Activated CD4-positive, CD25-positive, alpha-beta regulatory T cell (primary cell): ENCODE results near the gene RPS18.
A peak's percentile ranks its signal among the peaks of the same experiment; 100 is the strongest.
"Not testable (repeated sequence)": the region's sequence is repeated elsewhere in the genome, so short reads cannot be mapped to it uniquely, and the experiment has no call there.

Experiments used
- DNase-seq, 4 experiments: peaks; one replicate each; lab custom pipeline; 2025; lab: John Stamatoyannopoulos, UW

Gene RPS18

DNA sequence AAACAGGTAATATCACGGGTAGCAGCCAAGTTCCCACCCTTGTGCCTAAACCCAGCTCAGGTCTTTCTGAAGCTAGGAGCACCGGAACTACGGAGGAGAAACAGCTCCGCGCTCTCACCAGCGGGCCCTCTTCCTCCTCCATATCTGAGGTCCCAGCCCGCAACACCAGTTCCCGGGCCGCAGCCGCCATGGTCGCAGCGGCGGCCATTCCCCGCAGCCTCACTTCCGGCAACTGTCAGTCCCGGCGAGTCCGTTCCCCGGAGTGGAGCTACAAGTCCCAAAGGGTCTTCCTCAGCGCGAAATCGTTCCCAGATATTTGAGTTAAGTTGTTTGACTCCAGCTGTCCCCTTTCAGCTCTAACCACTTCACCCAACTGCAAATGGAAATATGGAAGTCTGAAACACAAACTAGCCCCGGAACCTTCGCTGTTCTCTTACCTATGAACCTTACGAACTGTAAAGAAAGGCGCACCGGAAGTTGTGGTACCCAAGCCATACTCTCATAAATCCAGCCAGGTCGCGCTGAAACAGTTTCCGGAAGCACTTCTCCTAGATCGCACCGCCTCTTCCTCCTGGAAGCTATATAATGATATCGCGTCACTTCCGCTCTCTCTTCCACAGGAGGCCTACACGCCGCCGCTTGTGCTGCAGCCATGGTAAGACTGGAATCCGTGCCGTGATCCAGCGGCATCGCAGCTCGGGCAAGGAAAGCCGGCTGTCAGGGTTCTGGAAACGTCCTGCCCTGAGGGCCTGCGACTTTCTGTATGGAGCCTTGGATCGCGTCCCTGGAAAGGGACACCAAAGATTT, at the start of gene RPS18, which contains the start of gene VPS52:
Gene RPS18 (plus strand): TSS at position 608 of the 807 bp plus-strand sequence. CDS start 45 bp downstream, at position 653.
Gene VPS52 (minus strand): TSS at position 409 of the 807 bp plus-strand sequence. CDS start 201 bp downstream, at position 208.
- DNase-seq = peak; percentile 74 to 83 (median 77)

DNA sequence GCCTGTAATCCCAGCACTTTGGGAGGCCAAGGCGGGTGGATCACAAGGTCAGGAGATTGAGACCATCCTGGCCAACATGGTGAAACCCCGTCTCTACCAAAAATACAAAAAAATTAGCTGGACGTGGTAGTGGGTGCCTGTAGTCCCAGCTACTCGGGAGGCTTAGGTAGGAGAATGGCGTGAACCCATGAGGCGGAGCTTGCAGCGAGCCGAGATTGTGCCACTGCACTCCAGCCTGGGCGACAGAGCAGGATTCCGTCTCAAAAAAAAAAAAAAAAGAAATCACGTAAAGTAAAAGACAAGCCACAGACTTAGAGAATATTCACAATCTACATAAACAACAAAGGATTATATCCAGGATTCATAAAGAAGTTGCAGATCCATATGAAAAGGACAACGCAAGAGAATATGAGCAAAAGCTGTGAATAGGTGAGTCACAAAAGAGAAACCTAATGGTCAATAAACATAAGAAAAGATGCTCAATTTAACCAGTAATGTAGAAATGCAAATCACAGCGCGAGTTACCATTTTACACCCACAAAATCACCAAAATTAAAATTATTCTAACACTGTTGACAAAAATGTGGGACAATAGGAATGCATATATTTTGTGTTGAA, 45.3 kb upstream of the RPS18 start:
- not testable (repeated sequence) for DNase-seq

DNA sequence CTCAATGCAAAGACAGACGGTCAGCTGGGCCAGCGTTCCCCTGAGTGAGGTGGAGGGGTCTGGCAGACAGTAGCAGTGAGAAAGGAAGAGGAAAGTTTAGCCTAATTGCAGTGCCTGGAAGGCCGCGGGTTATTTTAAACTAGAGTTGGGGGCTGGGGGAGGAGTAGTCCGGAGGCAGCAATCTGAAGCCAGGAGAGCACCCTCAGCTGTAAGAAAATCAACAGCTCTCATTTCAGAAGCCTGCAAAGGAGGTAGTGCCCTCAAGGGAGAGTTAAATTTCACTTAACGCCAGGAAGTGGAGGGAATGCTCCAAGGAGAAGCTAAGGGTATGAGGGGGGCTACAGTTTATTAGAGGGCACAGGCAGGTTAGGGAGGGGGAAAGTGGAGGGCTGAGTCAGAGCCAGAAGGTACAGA, 36.6 kb upstream of the RPS18 start:
- no peak for DNase-seq

DNA sequence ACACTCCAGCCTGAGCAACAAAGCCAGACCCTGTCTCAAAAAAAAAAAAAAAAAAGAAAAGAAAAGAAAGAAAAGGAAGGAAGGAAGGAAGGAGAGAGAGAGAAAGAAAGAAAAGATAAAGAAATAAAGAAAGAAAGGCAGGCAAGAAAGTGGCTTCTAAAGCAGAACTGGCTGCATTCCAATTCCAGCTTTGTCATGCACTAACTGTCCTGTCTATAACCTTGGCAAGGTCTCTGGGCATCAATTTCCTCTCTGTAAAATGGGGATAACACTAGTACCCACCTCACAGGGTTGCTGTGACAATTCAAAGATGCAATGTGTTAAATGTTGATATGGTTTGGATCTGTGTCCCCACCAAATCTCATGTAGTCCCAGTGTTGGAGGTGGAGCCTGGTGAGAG, 35.5 kb upstream of the RPS18 start:
- DNase-seq = no peak

DNA sequence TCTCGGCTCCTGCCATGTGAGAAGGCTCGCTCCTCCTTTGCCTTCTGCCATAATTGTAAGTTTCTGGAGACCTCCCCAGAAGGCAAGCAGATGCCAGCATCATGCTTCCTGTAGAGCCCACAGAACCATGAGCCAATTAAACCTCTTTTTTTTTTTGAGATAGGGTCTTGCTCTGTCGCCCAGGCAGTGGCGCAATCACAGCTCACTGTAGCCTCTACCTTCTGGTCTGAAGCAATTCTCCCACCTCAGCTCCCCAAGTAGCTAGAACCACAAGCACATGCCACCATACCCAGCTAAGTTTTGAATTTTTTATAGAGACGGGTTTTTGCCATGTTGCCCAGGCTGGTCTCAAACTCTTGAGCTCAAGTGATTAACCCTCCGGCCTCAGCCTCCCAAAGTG, 35.0 kb upstream of the RPS18 start:
- no peak for DNase-seq

DNA sequence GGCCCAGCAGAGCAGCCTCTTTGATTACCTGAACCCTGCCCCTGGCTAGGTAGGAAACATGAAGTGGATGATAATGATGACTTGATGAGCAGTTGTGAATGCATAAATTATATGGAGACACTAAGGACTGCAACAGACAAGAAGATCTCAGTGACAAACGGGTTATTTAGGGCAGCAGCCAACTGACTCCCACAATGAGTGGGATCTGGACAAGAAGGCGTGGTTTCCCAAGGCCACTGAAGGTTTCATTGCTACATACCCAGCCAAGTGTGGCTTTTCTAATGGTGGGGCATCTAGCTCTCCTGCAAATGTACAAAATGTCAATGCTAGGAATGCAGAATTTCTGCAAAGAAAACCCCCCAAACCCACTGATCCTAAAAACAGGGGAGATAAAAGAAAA, 34.1 kb upstream of the RPS18 start:
- DNase-seq = no peak

DNA sequence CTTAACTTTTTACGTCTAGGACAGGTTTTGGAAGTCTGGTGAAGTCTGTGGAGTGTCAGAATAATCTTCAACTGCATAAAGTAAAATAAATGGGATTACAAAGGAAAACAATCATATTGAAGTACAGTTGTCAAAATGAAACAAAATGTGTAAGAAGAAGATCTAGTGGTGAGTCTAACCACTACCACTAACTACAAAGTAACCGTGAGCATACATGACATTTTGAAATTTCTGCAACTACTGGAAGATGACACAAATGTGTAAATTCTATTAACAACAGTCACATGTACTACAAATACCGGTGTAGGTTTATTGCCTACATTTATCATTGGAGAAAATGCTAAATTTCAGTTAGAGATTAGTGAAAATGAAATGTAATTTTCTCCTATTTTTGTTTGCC, 29.9 kb upstream of the RPS18 start:
- DNase-seq = no peak

DNA sequence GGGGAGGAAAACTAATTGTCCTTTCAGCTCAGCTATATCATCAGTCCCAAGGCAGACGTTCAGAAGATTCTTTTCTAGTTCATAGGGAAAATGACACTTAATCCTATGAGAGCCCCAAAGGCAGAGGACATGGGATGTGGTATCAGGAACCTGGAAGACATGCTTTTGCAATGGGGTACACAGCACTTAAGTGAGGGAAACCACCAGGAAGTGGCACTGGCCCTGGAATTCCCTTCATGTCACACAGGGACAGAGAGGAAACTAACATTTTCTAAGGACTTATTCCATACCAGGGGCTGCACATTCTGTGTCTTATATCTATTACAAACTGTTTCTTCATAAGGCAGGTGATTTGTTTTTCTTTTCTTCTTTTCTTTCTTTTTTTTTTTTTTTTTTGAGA, 28.4 kb upstream of the RPS18 start:
- no peak for DNase-seq

DNA sequence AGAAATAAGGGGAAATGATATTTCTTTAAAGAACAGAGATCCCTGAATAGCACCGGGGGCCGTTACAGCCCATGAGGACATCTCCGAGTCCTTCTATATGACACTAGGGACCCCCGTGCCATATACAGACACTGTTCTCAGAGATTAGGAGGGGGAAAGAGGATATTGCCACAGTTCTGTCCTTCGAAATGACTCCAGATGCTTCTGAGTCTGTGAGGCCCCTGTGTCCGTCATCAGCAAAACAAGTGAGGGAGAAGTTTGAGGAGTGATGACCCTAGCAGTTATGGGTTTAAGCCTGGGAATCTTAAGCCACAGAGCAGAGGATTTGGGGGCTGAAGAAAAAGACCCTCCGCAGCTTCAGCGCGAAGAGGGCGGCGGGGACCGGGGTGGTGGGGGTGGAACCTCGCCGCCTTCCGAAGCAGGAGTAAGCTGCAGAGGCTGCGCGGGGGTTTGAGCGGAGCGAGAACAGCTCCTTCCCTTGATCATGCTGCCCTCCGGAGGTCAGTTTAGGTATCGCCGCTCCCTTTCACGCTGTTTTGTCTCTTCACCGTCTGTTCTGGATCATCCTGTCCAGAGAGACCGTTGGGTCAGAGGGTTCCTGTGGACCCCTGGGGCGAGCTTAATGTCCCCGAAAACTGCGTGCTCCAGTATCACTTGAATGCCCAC, 23.8 kb upstream of the RPS18 start:
- peak; percentile 76 to 93 (median 78) for DNase-seq

DNA sequence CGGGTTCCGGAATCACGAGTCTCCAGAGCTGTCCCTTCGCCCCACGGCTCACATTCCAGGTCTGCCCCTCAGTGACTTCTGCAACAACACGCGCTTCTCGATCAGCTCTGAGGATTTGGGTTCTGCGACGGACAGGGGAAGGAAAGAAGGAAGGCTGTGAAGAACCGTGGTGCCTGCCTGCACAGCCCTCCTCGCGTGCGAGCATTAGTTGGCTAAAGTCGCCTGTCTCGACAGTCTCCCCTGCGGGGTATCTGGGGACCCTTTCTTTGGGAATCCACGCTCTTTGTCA, 23.3 kb upstream of the RPS18 start:
- peak in 2 of 4 experiments; percentile 40 to 45 for DNase-seq

DNA sequence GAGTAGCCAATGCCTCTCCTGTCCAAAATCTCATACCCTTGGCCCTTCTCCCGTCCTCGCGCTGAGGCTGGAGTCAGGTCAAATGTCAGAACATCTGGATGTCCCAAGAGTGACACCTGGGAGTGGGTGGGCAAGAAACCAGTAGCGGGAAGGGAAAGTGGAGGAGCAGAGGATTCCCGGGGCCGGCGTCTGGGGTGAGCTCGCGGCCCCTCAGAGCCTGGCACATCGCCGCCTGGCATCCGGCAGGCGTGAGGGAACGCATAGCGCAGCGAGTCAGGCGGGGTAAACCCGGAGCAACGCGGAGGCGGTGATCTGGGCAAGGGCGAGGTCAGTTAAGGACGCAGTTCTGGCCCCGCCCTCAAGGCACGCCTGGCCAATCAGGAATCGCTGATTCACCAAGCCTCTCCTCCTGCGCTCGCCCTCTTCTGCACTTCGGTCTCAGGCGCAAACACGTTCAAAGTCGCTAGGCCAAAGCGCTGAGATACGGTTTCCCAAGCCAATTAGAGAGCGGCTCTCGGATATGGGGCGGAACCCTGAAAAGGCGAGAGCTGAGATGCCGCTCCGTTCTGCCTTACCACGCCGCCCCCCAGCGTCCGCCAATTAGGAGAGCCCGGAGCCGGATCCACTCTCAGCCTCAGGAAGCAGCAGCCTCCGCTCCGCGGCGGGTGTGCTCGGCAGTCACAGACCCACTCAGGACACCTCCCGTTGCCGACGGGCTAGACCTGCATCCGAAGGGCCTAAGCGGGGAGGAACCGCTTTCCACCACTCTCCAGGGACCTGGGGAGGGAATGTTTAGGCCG, 22.7 kb upstream of the RPS18 start:
- peak; percentile 86 to 98 (median 88) for DNase-seq

DNA sequence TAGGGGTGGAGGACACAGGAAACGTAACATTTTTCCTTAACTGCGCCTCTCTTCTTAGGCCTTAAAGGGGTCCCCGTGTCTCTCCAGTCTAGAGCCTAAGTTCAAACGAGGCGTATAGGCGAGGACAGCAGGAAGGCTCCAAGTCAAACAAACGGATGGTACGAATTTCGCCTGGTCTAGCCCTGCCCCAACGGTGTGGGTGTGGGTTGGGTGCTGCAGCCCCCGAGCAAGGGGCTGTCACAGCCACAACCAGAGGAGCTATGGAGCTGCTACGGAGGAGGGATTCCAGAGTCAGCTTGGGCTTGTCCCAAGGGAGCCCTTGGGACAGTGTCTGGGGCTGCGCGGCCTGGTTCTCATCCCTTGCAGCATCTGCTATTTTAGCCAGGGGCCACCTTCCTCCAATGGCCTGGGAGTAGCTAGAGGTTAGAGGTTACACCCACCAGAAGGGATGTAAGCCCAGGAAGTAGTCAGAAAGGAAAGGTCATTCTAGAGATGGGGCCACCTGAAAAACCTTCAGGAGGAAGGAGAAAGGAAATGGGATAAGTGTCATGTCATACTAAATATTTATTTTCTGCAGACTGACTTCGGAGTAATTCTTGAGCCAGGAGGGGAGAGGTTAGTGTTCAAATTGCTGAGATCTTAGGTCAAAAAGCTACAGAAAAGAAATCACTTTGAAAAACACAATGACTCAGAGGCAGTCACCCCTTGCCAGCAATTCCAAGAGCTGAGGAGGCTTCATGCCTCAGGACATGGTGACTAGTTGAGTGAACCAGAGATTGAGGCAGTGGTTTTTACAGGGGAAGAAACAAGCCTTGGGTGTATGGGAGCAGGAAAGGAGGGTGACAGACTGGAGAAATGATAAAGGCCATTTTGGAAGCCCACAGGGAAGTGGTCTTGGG, 21.9 kb upstream of the RPS18 start:
- DNase-seq = no peak

DNA sequence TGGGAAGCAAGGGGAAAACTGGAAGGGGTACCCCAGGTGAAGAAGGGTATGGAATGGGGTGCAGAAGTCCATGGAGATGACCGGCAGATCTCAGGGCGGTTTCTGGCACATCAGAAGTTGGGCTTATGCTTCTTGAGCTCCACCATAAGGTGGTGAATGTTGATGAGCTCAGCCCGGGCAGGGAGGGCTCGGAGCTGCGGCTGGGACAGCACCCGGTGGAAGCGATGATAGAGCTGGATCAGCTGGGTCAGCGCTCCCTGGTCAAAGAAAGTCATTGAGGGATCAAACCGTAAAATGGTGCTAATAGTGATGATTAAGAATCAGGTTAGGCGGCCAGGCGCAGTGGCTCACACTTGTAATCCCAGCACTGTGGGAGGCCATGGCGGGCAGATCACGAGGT, 21.1 kb upstream of the RPS18 start:
- no peak for DNase-seq

DNA sequence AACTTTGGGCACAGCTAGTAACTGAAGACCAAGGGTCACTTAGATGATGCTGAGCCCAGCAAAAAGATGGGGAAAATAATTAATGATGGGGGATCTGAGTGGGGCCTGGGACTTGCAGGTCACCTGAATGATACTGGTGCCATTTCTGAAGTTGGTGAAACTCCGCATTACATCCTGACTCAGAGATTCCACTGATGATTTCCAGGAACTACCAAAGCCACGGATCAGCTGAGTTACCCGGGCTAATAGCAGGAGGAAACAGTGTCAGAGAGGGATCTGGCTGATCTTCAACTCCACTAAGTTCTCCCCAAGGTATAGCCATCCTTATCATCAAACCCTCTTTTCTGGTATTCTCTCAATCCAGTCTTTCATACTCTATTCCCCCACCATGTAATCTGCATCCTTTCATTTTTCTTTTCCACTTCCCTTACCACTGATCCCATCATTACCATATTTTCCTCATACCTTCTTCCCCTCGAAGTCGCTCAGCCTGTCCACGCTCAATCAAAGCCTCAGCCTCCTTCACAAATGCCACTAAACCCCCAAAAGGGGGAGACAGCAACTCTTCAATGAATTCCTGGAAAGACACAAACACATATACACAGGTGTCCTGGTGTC, 20.4 kb upstream of the RPS18 start:
- no peak for DNase-seq

DNA sequence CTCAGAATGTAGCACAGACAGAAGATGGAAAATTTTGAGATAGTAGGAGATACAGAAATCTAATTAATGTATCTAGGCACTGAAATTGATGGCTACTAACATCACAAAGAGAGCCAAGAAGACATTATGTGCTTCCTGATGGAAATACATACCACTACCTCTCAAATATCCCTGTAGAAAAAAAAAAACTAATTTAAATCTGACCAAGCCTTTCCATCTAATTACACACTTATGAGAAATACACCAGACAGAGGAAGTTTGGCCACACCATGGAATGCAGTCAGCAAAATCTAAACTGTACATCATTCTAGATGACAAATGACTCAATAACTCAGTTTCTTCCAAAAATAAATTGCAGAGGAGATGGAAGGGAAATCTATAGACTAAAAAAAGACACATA, 19.1 kb upstream of the RPS18 start:
- DNase-seq = no peak

DNA sequence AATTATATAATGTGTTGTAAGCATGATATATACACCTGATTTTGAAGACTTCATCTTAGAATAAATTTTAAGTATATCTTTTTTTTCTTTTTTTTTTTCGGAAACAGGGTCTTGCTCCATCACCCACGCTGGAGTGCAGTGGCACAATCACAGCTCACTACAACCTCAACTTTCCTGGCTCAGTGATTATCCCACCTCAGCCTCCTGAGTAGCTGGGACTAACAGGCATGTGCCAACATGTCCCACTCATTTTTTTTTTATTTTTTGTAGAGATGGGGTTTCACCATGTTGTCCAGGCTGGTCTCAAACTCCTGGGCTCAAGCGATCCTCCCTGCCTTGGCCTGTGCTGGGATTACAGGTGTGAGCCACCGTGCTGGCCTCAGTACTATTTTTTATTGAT, 17.3 kb upstream of the RPS18 start:
- no peak for DNase-seq

DNA sequence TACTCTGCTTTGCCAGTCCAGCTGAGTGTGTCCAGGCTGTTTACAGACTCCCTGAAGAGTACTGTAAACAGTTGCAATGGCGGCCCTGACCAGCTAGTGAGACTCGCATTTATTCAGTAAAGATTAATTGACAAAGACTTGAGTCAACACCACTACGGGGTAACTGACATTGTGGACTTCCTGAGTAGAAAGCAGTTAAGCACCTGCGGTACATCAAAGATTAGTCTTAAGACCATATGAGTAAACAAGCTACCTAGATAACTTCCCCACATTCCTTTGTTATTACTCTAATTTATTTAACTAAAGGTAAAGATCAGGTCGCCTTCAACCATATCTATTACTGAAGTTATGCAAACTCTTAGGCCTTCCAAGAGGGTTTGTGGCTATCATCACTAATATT, 12.8 kb upstream of the RPS18 start:
- no peak for DNase-seq

DNA sequence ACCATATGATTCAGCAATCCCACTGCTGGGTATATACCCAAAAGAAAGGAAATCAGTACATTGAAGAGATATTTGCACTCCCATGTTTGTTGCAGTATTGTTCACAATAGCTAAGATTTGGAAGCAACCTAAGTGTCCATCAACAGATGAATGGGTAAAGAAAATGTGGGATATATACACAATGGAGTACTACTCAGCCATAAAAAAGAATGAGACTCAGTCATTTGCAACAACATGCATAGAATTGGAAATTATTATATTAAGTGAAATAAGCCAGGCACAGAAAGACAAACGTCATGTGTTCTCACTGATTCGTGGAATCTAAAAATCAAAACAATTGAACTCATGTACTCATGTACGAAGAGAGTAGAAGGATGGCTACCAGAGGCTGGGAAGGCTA, 9.4 kb upstream of the RPS18 start:
- DNase-seq = not testable (repeated sequence)

DNA sequence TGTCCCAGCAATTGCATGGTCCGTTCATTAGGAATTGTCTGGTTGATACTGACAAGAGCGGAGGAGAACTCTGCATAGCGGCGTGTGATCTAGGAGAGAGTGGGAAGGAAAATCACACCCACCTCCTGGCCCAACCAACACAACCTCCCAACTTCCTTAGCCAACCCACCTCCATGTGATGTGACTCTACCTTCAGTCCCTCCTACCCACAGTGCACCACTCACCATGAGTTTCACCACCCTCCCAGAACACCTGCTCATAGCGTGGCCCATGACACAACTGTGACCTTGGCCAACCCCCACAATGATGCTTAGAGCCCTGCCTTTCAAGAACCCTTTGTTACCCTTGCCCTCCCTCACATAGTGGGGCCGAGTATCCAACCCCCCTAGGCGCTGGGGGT, 7.9 kb upstream of the RPS18 start:
- DNase-seq = no peak

DNA sequence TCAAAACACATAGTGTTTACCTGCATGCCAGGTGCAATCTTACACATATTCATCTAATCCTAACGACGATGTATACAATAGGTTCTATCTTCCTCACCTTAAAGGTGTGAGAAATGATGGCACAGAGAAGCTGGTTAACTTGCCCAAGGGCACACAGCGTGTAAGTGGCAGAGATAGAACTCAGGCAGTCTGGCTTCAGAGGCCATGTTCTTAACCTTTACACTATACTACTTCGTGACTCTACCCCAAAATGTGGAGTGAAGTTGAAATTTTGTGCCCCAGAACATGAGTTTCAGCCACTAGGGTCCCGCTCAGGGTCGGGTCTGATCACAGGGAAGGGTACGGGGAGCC, 783 bp upstream of the RPS18 start:
- no peak for DNase-seq
